Activated CD8-positive, alpha-beta T cell treated with anti-CD3 and anti-CD28 coated beads for 36 hours (primary cell): ENCODE results near the gene KDELR3. TPM values are rescaled to one million over a fixed set of nuclear protein-coding genes. Genes with fewer than 3 reads are reported as not detected.
"Not testable (repeated sequence)": the region's sequence is repeated elsewhere in the genome, so short reads cannot be mapped to it uniquely, and the experiment has no call there.

Experiments
- ATAC-seq: fragments of 200-7000 bp; cut with Tn5 transposase; one replicate; pipeline ENCODE4 v1.10.0; 2021; ENCODE audit warnings: mild to moderate bottlenecking, moderate library complexity
- CTCF ChIA-PET: fragments of 350-600 bp; sonication (Branson Sonifier 250); formaldehyde crosslinking; loops from one replicate; lab custom pipeline; 2021; ENCODE audit warnings: antibody characterized with exemption; lab: Charles Lee
- POLR2A ChIA-PET: fragments of 350-600 bp; sonication (Branson Sonifier 250); formaldehyde crosslinking; loops from one replicate; lab custom pipeline; 2021; ENCODE audit warnings: antibody characterized with exemption; lab: Charles Lee
- DNase-seq: peaks from one replicate; pipeline ENCODE4 v3.0.0-alpha.2; 2020
- H3K27ac Mint-ChIP-seq: one replicate; pipeline ENCODE4 v1.8.0; 2021; ENCODE audit warnings: mild to moderate bottlenecking, mixed read lengths
- H3K27me3 Mint-ChIP-seq: one replicate; pipeline ENCODE4 v1.8.0; 2021; ENCODE audit warnings: mixed read lengths
- H3K36me3 Mint-ChIP-seq: one replicate; pipeline ENCODE4 v1.8.0; 2021; ENCODE audit warnings: low read depth, mixed read lengths
- H3K4me1 Mint-ChIP-seq: one replicate; pipeline ENCODE4 v1.8.0; 2021; ENCODE audit warnings: low read depth, mixed read lengths
- H3K4me3 Mint-ChIP-seq: one replicate; pipeline ENCODE4 v1.8.0; 2021; ENCODE audit warnings: mild to moderate bottlenecking, moderate library complexity, mixed read lengths
- H3K9me3 Mint-ChIP-seq: one replicate; pipeline ENCODE4 v1.8.0; 2021; ENCODE audit warnings: mixed read lengths
- CTCF ChIP-seq: fragments of 200-600 bp; IDR thresholded peaks from one replicate; pipeline ENCODE4 v1.8.0; 2022; ENCODE audit warnings: antibody characterized with exemption, mild to moderate bottlenecking
- intact Hi-C: fragments of 100-400 bp; cut with micrococcal nuclease; formaldehyde crosslinking; loops from one replicate; pipeline ENCODE4 v1.10.0; 2022
- total RNA-seq, 2 experiments: library from RNA; stranded (reverse); gene quantifications; one replicate each; pipeline ENCODE4 v1.2.3, GENCODE V29; 2021

The KDELR3 gene
- total RNA-seq, 2 experiments from 2014 or later = 1.7 to 2.1 TPM

GRCh38 chr22:38469306-38469781 lies 1.4 kb downstream of the KDELR3 start:
- H3K4me1 Mint-ChIP-seq = peaks cover 8% of the 10 kb centered on the region
- H3K27ac Mint-ChIP-seq = no peak overlapping the region
- no peaks in the 10 kb centered on the region for H3K36me3 Mint-ChIP-seq
- H3K4me3 Mint-ChIP-seq = no peak overlapping the region
- TF ChIP-seq CTCF = no peak
- no peak for DNase-seq
- intact Hi-C loops = no loop called here
- CTCF ChIA-PET = no interaction called here
- POLR2A ChIA-PET = interaction anchor here (0.9 to 2.0 kb wide), 2 partner anchors 12 to 19 kb away, joined by 3 to 10 read pairs; no protein-coding TSS in a partner anchor
- no peak for ATAC-seq
- peaks cover 19% of the 10 kb centered on the region for H3K27me3 Mint-ChIP-seq
- no peaks in the 10 kb centered on the region for H3K9me3 Mint-ChIP-seq

GRCh38 chr22:38470179-38470578 lies 2.3 kb downstream of the KDELR3 start:
- ATAC-seq, H3K36me3 Mint-ChIP-seq, H3K27ac Mint-ChIP-seq, CTCF ChIA-PET, intact Hi-C loops, H3K4me3 Mint-ChIP-seq, H3K9me3 Mint-ChIP-seq, H3K4me1 Mint-ChIP-seq, DNase-seq: not testable (repeated sequence)
- POLR2A ChIA-PET = interaction anchor here (0.6 kb wide), 1 partner anchor 32 kb away, joined by 3 read pairs; no protein-coding TSS in a partner anchor
- H3K27me3 Mint-ChIP-seq = peaks cover 16% of the 10 kb centered on the region

GRCh38 chr22:38471237-38471636 lies 3.3 kb downstream of the KDELR3 start:
- intact Hi-C loops = no loop called here
- Mint-ChIP-seq H3K27me3 (peaks cover 14% of the 10 kb centered on the region), H3K27ac (no peak overlapping the region), H3K9me3 (no peaks in the 10 kb centered on the region), H3K4me3 (no peak overlapping the region), H3K36me3 (no peaks in the 10 kb centered on the region), H3K4me1 (peaks cover 10% of the 10 kb centered on the region)
- ATAC-seq (no peak), DNase-seq (no peak)
- ChIA-PET CTCF (no interaction called here), POLR2A (no interaction called here)
- no peak for TF ChIP-seq CTCF

GRCh38 chr22:38474003-38474607 lies 6.2 kb downstream of the KDELR3 start:
- H3K4me1 Mint-ChIP-seq = peaks cover 6% of the 10 kb centered on the region
- peak; percentile 54 for ATAC-seq
- H3K36me3 Mint-ChIP-seq = no peaks in the 10 kb centered on the region
- H3K27ac Mint-ChIP-seq = no peak overlapping the region
- ChIA-PET POLR2A (interaction anchor here (2.1 kb wide), 1 partner anchor 10 kb away, joined by 8 read pairs; no protein-coding TSS in a partner anchor), CTCF (no interaction called here)
- no peak for DNase-seq
- no peak for TF ChIP-seq CTCF
- no peak overlapping the region for H3K4me3 Mint-ChIP-seq
- intact Hi-C loops = no loop called here
- no peaks in the 10 kb centered on the region for H3K9me3 Mint-ChIP-seq
- H3K27me3 Mint-ChIP-seq = no peaks in the 10 kb centered on the region

GRCh38 chr22:38477585-38477984 lies 9.7 kb downstream of the KDELR3 start:
- H3K36me3 Mint-ChIP-seq = peaks cover 14% of the 10 kb centered on the region
- H3K27ac Mint-ChIP-seq = no peak overlapping the region
- peaks cover 6% of the 10 kb centered on the region for H3K4me1 Mint-ChIP-seq
- H3K9me3 Mint-ChIP-seq = no peaks in the 10 kb centered on the region
- ATAC-seq = no peak
- TF ChIP-seq CTCF = no peak
- no peaks in the 10 kb centered on the region for H3K27me3 Mint-ChIP-seq
- CTCF ChIA-PET = interaction anchor here (1.2 kb wide), 2 partner anchors 46 to 364 kb away, joined by 3 read pairs; no protein-coding TSS in a partner anchor
- no peak for DNase-seq
- POLR2A ChIA-PET = interaction anchor here (1.0 to 1.6 kb wide), 2 partner anchors 10 to 25 kb away, joined by 3 to 4 read pairs; partner anchors contain the start of gene KDELR3
- no peak overlapping the region for H3K4me3 Mint-ChIP-seq
- intact Hi-C loops = no loop called here
